Fibroblast of skin of left quadriceps (primary cell): ENCODE results near the gene GNPTG.

Experiments used
- DNase-seq, 2 experiments: peaks; one replicate each; pipeline ENCODE4 v3.0.0-alpha.2; 2013; ENCODE audit warnings: low read depth in 2 of 2

GNPTG gene

DNA sequence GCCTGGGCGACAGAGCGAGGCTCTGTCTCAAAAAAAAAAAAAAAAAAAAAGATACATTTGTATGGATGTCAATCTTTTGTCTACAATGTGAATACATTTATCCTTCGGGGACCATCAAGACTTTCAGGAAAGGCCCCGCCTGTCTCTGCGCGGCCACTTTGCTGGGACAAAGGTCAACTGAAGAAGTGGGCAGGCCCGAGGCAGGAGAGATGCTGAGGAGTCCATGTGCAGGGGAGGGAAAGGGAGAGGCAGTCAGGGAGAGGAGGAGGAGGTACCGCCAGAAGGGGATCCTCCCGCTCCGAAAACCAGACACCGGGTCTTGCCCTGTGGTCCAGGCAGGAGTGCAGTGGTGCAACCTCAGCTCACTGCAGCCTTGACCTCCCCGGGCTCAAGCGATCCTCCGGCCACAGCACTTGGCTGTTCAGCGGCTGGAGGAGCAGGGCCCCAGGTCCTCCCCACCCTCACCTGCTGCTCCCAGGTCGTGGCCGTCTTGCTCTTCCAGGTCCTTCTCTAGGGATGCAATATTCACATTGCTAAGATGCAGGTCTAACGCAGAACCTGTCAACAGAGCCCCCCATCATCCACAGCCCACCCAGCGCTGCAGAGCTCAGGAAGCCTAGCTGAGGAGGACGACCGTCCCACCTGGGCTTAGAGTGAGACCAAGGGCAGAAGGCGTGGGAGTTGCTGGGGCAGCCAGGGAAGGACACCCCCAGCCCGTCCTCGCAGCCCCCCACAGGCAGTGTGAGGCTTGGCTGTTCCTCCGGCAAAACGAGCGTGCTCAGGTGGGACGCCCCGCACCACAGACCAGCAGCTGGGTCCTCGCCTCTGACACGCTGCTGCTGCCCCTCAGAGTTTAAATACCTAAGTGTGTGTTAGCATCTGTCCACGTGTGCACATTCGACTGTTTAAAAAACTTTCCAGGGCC, 19.6 kb downstream of the GNPTG start:
- DNase-seq, result no peak

DNA sequence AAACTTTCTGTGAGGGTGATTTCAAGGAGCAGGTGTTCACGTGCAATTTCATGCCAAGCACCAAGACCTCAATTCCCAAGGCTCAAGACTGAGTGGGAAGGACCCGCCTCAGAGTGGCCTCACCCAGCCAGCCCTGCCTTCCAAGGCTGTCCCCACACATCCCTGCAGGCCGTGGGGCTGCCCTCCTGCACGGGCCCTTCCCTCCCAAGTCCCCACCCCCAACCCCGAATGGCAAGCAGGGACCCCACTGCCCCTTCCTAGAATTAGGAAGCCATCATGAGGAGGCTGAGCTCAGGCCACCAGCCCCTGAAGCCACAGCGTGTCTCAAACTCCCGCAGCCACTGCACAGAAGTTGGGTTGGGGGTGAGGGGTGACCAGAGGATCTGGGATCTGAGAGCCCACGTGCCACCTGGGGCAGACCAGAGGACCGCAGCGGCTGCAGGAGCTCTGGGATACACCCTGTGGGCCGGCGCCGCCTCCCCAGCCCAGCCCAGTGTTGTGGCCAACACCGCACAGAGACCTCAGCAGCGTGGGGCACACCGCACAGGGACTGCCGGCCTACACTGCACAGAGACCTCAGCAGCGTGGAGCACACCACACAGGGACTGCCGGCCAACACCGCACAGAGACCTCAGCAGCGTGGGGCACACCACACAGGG, 20.7 kb downstream of the GNPTG start:
- no peak for DNase-seq

DNA sequence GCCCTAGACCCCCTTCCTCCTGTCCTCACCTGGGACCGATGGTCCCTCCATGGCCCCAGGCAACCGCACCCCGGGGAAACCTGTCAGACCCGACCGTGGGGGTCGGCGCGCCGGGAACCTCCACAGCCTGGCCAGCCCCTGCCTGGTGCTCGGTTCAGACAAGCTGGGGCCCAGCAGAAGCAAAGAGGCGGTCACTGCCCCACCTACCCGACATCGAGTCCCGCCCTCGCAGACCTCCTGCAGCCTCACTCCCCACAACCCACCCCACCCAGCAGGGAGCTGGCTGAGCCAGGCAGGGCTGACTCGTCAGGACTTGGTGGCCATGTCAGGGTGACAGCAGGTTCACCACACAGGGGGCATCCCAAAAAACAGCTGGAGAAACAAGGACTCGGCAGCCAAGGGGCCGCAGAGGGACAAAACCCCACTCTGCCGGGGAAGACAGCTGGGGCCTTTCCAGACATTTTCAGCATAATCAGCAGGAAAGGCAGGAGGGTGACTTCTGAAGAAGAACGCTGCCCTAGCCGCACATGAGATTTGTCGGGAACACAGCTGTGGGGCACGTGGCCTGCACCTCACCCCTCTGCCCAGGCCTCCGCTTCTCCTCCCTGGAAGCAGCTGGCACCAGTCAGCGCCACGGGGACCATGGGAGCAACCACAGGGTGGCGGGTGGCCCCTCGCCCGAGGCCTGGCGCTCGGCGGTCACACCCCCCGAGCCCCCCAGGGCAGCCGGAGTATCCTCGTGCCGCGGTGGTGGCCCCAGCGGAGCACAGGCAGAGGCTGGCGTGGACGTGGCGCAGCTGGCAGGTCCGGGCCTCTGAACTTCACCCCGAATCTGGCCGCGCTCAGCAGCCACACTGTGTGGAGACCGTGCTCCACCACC, 22.9 kb downstream of the GNPTG start:
- no peak for DNase-seq

DNA sequence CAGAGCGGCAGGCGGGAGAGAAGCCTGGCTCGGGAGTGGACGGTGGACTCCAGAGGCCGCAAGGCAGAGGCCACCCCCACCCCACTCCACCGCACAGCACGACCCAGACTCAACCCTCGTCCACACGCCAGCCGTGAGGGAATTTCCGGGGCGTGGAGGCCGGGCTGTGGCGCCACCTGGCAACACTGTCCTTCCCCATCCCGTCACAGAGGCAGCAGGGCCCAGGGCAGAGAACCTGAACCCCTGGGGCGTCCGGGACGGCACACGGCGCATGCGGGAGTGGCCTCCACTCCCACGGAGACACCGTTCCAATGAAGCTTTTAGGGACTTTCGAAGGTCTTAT, 23.5 kb downstream of the GNPTG start:
- no peak for DNase-seq

DNA sequence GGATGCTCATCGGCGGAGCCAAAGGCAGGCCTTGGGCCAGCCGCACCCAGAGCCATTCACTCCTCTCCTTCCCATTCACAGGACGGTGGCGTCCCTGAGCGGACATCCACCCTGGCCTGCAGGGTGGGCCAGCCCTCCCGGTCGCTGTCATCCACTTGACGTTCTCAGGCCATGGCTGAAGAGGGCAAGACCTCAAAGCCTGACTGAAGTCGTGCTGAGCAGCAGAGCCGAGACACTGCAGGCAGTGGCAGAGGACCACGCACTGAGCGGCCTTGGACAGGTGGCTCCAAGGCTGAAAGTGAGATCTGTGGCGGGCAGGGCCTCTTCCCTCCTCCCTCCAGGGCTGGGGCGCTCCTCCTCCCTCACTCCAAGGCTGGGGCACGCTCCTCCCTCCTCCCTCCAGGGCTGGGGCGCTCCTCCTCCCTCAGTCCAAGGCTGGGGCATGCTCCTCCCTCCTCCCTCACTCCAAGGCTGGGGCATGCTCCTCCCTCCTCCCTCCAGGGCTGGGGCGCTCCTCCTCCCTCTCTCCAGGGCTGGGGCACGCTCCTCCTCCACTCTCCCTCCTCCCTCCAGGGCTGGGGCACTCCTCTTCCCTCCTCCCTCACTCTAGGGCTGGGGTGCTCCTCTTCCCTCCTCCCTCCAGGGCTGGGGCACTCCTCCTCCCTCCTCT, 24.1 kb downstream of the GNPTG start:
- DNase-seq, result no peak

DNA sequence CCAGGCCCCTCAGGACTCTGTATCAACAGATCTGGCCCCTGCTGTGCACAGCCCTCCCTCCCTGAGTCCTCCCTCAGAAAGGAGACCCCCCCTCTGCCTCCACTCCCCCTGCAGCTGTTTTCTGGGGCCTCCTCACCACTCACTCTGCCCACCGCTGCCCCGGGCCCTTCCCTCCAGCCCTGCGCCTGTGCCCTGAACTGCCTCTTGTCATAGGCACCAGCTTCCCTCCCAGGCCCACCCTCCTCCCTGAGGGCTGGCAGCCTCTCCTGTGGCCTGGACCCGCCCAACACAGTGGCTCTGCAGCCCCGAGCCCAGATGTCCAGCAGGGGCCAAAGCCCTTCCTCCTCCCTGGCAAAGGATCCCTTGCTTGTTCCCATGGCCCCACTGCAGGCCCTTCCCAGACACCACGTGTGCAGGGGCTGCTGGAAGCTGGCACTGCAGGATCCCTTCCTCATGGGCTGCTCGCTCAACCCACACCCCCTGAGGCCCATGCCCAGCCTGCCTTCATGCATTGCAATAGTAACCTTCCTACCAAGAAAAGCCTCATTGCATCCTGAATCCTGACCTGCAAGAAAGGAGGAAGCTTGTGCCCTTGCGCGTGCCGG, 25.8 kb downstream of the GNPTG start:
- DNase-seq, result no peak

DNA sequence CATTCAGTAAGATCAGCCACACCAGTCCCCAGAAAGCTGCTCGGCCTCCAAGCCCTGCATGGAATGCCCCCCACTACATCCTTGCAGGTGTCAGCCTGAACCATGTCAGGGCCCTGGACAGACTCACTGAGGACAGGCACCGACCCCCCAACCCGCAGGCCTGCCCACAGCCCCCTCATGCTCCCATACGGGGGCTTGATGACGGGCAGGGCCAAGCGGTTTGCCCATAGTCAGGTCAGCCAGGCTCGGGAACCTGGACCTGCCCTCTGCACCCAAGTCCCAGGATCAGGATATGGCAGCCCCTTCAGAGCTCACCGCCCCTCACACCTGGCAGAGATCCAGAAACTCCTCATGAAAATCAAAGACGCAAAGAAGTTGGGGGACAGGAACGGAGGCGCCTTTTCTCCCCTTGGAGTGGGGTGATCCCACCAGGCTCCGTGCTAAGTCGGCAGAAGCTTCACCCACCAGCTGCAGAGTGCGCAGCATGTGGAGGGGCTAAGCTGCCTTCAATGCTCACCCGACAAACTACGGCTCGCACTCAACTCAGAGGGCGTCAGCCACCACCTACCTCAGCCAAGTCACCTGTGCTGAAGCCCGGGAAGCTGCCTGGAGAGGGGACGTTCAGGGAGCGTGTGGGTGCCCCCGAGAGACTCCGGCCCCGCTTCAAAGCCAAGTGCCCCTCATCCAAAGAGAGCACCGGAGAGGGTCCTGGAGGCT, 26.5 kb downstream of the GNPTG start:
- DNase-seq, result no peak

DNA sequence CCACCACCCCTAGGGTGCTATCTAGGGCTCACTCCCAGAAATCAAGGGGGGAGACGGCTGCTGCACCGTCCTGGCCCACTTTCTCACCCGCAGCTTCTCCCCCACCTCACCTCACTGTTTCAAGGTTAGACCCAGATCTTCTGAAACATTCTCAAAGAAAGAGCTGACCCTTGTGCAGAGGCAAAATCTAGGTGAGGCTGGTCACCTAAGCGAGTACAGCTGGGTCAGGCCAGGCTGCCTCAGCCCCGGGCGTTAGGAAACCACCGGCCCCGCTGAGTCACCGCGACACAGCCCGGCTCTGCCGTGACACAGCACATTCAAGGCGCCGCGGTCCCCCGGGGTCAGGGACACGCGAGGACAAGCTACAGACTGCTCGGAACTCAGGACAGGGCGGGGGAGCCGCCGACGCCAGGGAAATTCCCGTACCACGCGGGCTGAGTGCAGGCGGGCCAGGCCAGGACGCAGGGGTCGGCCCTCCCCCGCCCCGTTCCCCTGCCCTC, 27.1 kb downstream of the GNPTG start:
- DNase-seq, result peak in 1 of 2 experiments; percentile 5

DNA sequence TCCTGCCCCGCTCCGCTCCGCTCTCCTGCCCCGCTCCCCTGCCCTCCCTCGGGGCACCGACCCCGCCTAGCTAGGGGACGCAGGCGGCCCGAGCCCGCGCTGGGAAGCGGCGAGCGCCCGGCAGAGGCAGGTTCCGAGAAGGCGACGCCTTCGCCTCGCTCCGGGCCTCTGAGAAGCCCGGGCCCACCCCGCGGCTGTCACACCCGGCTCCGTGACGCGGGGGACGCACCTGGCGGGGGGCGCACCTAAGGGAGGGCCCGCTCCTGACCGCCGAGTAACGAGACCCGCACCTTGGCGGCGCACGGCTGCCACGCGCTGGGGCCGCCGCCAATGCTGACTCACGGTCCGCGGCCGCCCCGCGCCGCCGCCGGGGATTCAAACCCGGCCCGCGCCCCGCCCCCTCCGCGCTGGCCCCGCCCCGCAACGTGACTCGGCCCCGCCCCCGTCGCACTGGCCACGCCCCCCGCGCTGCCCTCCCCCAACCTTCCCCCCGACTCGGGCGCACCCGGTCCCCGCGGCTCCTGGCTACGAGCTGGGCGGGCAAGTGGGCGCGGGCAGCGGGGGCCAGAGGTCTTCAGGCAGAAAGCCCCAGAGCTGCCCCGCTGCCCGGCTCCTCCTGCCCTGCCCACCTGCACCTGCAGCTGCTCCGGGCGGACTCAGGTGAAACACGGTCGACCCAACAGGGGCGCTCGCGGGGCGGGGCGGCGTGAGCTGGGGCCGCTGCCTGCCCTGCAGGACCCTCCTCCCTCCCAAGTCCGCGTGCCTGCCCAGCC, 27.8 kb downstream of the GNPTG start:
- DNase-seq, result peak; percentile 11 to 20

DNA sequence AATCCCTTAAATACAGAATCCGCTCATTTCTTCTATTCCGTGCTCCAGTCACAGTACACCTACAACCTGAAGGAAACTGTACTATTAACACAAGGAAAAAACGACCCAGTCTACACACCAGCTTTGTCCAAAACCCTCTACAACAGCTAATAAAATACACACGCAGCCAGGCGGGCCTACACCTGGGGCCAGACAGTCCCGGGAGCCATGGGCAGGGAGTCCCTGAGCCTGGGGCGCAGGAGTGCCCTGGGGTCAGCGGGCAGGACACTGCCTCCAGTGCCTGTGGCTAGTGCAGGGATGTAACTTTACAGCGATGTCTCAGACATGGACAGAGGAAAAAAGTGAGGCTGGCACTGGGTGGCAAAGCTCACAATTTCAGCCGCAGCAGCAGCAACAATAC, 28.5 kb downstream of the GNPTG start:
- DNase-seq, result no peak

DNA sequence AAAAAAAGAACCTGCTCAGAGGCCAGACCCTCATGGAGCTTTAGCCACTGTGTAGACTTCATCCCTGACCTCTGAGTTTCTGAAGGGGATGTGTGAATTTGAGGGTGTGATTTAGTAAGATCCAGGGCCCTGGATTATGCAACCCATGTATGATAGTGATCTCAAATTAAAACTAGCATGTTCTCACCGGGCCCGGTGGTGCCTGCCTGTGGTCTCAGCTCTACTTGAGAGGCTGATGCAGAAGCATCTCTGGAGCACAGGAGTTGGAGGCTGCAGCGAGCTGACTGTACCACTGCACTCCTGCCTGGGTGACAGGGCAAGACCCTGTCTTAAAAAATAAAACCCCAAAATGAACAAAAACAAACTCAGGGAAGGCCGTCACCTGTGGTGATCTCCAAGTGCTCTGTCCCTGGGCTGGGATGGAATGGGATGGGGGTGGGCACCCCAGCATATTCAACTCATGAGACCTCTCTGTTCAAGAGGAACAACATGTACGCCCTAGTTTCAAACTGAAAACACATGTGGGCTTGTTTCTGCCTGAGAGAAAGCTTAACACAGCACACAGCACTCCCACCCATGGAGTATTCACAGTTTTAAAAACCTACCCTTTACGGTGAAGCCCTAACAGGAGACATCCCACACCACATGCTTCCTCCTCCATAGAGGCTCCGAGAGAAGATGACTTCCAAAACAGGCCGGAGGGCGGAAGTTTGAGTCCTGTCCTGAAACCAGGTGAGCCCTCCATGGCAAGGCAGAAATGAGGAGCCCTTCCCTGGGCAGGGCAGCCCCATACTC, 30.1 kb downstream of the GNPTG start:
- no peak for DNase-seq

DNA sequence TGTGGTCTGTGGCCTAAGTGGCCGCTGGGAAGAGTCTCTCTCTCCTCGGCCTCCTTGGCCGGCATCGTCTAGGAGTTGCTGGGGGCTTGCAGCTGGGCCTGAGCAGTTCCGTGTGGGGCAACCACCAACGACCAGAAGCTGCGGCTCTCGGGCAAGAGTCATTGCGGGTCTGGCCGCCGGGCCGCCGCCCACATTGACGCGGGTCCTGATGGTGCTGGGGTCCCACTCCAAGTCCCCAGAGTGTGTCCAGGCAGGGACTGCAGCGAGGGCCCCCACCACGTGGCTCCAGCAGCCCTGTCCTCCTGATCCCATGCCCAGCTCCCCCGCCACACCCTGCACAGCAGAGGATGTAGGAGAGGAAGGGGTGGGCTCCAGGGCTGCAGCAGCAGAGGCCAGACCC, 31.8 kb downstream of the GNPTG start:
- DNase-seq, result no peak

DNA sequence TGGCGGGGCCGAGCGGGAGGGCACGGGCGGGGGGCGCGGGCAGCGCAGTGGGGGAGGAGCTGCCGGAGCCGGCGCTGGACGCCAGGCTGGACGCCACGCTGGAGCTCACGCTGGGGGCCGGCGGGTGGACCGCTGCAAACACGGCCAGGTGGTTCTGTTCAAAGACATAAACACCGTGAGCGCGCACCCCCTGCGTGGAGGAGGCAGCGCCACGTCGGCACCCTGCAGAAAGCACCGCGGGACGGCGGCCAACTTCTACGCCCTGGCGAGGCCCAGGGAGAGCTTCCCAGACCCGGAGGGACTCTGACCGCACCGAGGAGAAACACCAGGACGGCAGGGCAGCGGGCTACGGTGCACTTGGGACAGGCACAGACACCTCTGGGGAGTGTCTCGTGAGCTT, 33.5 kb downstream of the GNPTG start:
- no peak for DNase-seq

DNA sequence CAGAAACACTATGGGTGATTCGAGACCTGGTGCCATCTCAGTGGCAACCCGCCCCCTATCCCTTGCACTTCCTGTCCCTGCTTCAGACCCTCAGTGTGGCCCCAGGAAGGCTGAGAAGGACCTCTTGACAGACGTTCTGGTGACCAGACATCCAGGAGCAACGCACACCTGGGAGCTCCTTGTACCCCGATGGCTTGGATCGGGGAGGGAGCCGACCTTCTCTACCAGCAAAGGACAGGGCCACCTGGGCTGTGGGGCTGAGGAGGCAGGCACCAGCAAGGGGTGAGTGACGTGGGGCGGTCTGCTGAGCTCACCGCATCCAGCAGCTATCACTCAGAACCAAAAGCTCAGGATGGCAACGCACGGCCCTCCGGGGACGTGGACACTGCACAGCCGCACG, 35.6 kb downstream of the GNPTG start:
- DNase-seq, result no peak

DNA sequence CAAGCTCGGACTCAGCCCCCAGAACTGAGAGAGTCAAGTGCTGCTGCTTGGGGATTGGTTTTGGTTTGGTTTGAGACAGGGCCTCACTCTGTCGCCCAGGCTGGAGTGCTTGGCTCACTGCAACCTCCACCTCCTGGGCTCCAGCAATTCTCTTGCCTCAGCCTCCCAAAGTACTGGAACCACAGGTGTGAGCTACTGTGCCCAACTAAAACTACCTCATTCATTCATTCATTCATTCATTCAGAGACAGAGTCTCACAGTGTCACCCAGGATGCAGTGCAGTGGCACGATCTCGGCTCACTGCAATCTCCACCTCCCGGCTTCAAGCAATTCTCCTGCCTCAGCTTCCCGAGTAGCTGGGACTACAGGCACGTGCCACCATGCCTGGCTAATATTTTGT, 38.0 kb downstream of the GNPTG start:
- no peak for DNase-seq

DNA sequence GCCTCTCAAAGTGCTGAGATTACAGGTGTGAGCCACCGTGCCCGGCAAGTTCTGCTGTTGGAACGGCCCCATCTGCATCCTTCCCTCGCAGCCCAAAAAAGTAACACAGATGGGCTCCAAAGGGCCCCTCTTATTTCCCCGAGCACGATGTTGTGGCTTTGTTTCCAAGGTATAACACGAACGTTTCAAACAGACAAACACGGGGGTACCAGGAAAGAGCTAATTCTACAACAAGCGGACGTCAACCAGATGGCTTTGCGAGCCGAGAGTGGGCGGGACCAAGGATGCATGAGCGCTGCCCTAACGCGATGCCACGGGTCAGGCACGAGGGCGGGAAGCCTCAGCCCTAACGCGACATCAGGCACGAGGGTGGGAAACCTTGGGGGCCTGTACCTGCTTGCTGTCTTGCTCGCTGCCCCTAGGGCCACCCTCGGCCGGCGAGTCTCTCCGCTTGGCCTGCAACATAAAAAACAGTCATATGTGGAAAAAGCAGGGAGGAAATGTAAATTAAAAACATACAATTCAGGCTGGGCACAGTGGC, 38.6 kb downstream of the GNPTG start:
- DNase-seq, result no peak

DNA sequence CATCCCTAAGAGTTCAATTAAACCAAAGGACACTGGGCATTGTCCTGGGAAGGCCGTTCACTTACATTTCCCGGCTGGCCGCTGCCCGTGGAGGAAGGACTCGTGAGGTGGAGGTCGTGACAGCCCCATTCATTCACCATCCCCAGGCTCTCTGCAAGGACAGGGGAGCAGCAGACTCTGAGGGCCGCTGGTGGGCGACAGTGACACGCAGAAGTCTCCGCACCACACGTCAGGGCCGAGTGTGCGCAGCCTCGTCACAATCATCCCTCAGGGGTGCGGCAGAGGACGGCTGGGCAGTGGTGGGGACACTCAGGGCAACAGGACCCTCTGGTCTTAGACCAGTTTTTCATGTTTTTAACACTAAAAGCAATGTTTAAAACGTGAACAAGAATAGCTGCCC, 41.1 kb downstream of the GNPTG start:
- no peak for DNase-seq

DNA sequence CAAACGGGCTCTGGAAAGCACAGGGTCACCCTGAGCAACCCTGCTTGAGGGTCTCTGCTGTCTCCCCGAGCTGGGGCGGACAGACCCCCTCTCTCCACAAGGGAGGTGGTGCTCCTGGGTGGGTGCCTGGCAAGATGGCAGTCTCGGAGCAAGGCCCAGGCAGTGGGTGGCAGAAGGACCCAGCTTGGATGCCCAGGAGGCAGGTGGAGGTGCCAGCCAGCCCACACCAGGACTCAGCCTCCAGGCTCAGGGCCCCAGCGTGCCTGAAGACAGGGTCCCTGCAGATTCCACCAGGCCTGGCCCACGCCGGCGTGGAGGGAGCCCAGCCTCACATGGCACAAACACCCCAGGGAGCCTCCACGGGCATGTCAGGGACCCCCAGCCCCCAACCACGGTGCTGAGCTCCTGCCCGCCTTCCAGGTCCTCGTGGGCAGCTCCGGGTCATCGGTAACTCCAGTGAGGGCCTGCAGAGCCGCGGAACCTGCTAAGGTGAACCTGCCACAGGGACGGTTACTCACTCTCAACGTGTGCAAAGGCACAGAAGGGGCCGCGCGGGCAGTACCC, 42.0 kb downstream of the GNPTG start:
- no peak for DNase-seq
